Nephron progenitor cell (in vitro differentiated cells): ENCODE results near the gene STARD7.
A peak's percentile ranks its signal among the peaks of the same experiment; 100 is the strongest.

Experiments
- DNase-seq: peaks from one replicate; pipeline ENCODE4 v3.0.0; 2021
- H3K27ac Mint-ChIP-seq: 2 replicates; pipeline ENCODE4 v1.8.0; 2021; ENCODE audit warnings: mild to moderate bottlenecking, moderate library complexity, mixed read lengths
- H3K27me3 Mint-ChIP-seq: 2 replicates; pipeline ENCODE4 v1.8.0; 2021; ENCODE audit warnings: mild to moderate bottlenecking, low read depth, mixed read lengths; ENCODE audit not compliant: poor library complexity
- H3K36me3 Mint-ChIP-seq: 2 replicates; pipeline ENCODE4 v1.8.0; 2021; ENCODE audit warnings: low read depth, mixed read lengths
- H3K4me1 Mint-ChIP-seq: 2 replicates; pipeline ENCODE4 v1.8.0; 2021; ENCODE audit warnings: mixed read lengths
- H3K4me3 Mint-ChIP-seq: 2 replicates; pipeline ENCODE4 v1.8.0; 2021; ENCODE audit warnings: mild to moderate bottlenecking, moderate library complexity, mixed read lengths
- H3K9me3 Mint-ChIP-seq: 2 replicates; pipeline ENCODE4 v1.8.0; 2021; ENCODE audit warnings: mild to moderate bottlenecking, moderate library complexity, mixed read lengths
- CTCF ChIP-seq: fragments of 200-600 bp; sonication (generic); IDR thresholded peaks from 2 replicates; pipeline ENCODE4 v1.5.0; 2021; ENCODE audit warnings: antibody characterized with exemption

STARD7 gene

DNA sequence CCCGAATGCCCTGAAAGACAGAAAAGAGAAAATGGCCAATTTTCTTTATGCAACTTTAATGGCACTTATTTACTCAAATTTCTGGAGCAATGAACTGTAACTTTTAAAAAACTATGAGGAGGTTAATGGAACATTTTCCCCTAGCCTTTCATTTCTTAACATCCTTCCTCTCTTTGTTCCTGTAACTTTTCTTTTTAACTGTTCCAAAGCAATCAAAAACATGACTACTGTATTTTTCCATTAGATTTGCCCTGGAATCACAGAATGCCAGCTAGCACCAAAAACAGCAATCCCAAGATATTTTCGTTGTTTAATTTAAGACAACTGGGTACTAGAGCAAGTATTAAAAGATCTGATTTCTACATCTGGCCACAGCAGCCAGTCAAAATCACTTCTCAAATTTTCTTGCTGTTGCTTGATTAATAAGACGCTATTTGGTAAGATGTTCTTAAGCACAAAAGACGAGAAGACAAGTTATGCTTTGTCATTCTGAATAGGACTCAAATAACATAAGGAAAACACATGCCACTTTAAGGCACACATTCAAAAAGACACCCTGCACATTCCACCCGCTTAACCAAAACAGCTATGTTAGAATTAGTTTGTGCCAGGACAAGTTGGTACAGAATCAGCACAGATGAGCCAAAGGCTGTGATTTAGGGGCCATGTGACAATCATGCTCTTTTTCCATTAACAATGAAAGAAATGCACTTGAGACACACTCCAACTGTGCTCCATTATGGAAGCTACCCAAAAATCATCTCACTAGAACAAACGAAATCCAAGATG lies 3.6 kb downstream of the STARD7 start:
- Mint-ChIP-seq H3K9me3 (no peaks in the 10 kb centered on the region), H3K36me3 (peaks cover 25% of the 10 kb centered on the region), H3K27ac (no peak overlapping the region), H3K27me3 (no peaks in the 10 kb centered on the region), H3K4me3 (peak overlapping the region; percentile 44), H3K4me1 (peaks cover 60% of the 10 kb centered on the region)
- no peak for TF ChIP-seq CTCF
- DNase-seq = no peak

- no peaks in the 10 kb centered on the region for H3K27me3 Mint-ChIP-seq
- DNase-seq = no peak
- no peak overlapping the region for H3K4me3 Mint-ChIP-seq
- peak overlapping the region; percentile 45 for H3K27ac Mint-ChIP-seq
- peaks cover 48% of the 10 kb centered on the region for H3K4me1 Mint-ChIP-seq
- TF ChIP-seq CTCF = no peak
- peaks cover 3% of the 10 kb centered on the region for H3K9me3 Mint-ChIP-seq
- peaks cover 42% of the 10 kb centered on the region for H3K36me3 Mint-ChIP-seq
These were observed 5.2 kb downstream of the STARD7 start for GRCh38 chr2:96203130-96204028.

DNA sequence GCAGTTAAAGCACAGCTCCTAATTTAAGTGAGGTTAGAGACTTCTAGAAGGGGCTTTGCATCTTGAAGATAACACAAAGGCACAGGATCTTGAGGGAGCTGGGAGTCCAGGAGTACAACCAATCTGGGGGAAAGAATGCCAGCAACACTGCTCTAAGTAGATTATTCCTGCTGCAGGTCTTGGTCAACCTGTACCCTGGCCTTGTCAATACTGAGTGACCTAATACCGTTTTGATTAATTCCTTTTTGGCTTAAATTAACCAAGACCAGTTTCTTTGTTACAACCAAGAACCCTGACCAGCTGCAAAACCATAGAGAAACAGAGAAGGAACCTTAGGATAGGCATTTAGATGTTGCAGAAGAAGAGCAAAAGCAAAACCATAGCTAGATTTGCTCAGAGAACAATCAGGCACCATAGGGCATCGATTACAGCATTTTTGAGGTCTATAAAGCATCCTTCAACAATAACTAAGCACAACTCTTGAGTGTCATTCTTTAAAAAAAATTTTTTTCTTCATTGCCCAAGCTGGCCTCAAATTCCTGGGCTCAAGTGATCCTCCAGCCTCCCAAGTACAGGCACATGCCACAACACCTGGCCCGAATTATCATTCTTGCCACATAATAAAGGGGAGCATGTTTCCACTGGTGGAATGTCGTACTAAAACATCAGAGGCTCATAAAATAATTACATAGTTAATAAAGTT lies 6.3 kb downstream of the STARD7 start:
- DNase-seq = no peak
- Mint-ChIP-seq H3K27ac (no peak overlapping the region), H3K36me3 (peaks cover 47% of the 10 kb centered on the region), H3K4me3 (no peak overlapping the region), H3K27me3 (no peaks in the 10 kb centered on the region), H3K4me1 (peaks cover 41% of the 10 kb centered on the region), H3K9me3 (peaks cover 3% of the 10 kb centered on the region)
- no peak for TF ChIP-seq CTCF

- H3K4me3 Mint-ChIP-seq = no peak overlapping the region
- DNase-seq = no peak
- peaks cover 48% of the 10 kb centered on the region for H3K36me3 Mint-ChIP-seq
- no peak for TF ChIP-seq CTCF
- H3K4me1 Mint-ChIP-seq = peaks cover 31% of the 10 kb centered on the region
- H3K27me3 Mint-ChIP-seq = no peaks in the 10 kb centered on the region
- H3K9me3 Mint-ChIP-seq = peaks cover 3% of the 10 kb centered on the region
- no peak overlapping the region for H3K27ac Mint-ChIP-seq
These were observed 7.3 kb downstream of the STARD7 start for GRCh38 chr2:96201338-96201737.

DNA sequence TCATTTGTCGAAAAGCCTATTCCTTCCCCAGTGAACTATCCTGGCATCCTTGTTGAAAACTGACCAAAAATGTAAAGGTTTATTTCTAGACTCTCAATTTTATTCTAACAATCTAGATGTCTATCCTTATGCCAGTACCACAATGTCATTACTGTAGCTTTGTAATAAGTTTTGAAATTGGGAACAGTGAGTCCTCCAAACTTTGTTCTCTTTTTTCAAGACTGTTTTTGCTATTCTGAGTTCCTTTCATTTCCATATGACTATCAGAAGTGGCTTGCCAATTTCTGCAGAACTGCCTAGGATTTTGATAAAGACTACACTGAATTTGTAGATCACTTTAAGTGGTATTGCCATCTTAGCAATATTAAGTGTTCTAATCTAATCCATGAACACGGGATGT lies 9.7 kb downstream of the STARD7 start:
- Mint-ChIP-seq H3K36me3 (peaks cover 49% of the 10 kb centered on the region), H3K27ac (no peak overlapping the region), H3K4me1 (peaks cover 11% of the 10 kb centered on the region), H3K4me3 (no peak overlapping the region), H3K27me3 (no peaks in the 10 kb centered on the region), H3K9me3 (peaks cover 3% of the 10 kb centered on the region)
- TF ChIP-seq CTCF = no peak
- DNase-seq = no peak
